Skin of body (tissue), 2 donors: Measurements from ENCODE around the gene PTPDC1. TPM values are rescaled to one million over a fixed set of nuclear protein-coding genes. Genes with fewer than 3 reads are reported as not detected.

Experiments
- DNase-seq: peaks from one replicate; lab custom pipeline; 2025; lab: John Stamatoyannopoulos, UW
- total RNA-seq: library from RNA; depleted of rRNA; stranded (reverse); fragments of >200 nt; gene quantifications from one replicate; pipeline ENCODE4 v1.2.3, GENCODE V29; 2014

PTPDC1 gene
- total RNA-seq, result 14.7 TPM

- peak; percentile 38 for DNase-seq
Measured at GRCh38 chr9:94084314-94084713, at the start of gene PTPDC1. Gene PTPDC1 (plus strand): TSS chr9:94084464. CDS start chr9:94084531, 67 bp downstream.

- DNase-seq, result no peak
Measured at GRCh38 chr9:94034511-94034910, 49.8 kb upstream of the PTPDC1 start.

GRCh38 chr9:94039786-94040185 lies 44.5 kb upstream of the PTPDC1 start:
- no peak for DNase-seq

- no peak for DNase-seq
Measured at GRCh38 chr9:94042516-94043360, 41.5 kb upstream of the PTPDC1 start.

GRCh38 chr9:94054716-94055115 lies 29.5 kb upstream of the PTPDC1 start:
- no peak for DNase-seq

- DNase-seq, result peak; percentile 72
Measured at GRCh38 chr9:94056442-94056974, 27.8 kb upstream of the PTPDC1 start.

- no peak for DNase-seq
Measured at GRCh38 chr9:94057918-94058317, 26.3 kb upstream of the PTPDC1 start.

GRCh38 chr9:94061864-94062263 lies 22.4 kb upstream of the PTPDC1 start:
- DNase-seq, result no peak

GRCh38 chr9:94065535-94065961 lies 18.7 kb upstream of the PTPDC1 start:
- peak; percentile 45 for DNase-seq

- DNase-seq, result no peak
Measured at GRCh38 chr9:94068257-94068656, 16.0 kb upstream of the PTPDC1 start.

GRCh38 chr9:94076557-94076956 lies 7.7 kb upstream of the PTPDC1 start:
- no peak for DNase-seq

- no peak for DNase-seq
Measured at GRCh38 chr9:94078086-94078485, 6.2 kb upstream of the PTPDC1 start.

- no peak for DNase-seq
Measured at GRCh38 chr9:94079236-94079635, 5.0 kb upstream of the PTPDC1 start.

- DNase-seq, result no peak
Measured at GRCh38 chr9:94080249-94080648, 4.0 kb upstream of the PTPDC1 start.

- DNase-seq, result no peak
Measured at GRCh38 chr9:94081435-94081834, 2.8 kb upstream of the PTPDC1 start.

- DNase-seq, result no peak
Measured at GRCh38 chr9:94081864-94082463, 2.3 kb upstream of the PTPDC1 start.

GRCh38 chr9:94082553-94082952 lies 1.7 kb upstream of the PTPDC1 start:
- no peak for DNase-seq

GRCh38 chr9:94082956-94083355 lies 1.3 kb upstream of the PTPDC1 start:
- no peak for DNase-seq

GRCh38 chr9:94083384-94083783 lies 880 bp upstream of the PTPDC1 start:
- no peak for DNase-seq

- DNase-seq, result no peak
Measured at GRCh38 chr9:94085062-94085639, 887 bp downstream of the PTPDC1 start.

- DNase-seq, result no peak
Measured at GRCh38 chr9:94086486-94087345, 2.5 kb downstream of the PTPDC1 start.
